Osteoblast (primary cell): ENCODE results near the gene STAT5B. TPM values are rescaled to one million over a fixed set of nuclear protein-coding genes. Genes with fewer than 3 reads are reported as not detected.

Experiments
- DNase-seq: peaks from one replicate; pipeline ENCODE4 v3.0.0; 2011; ENCODE audit warnings: low spot score, mixed read lengths; ENCODE audit not compliant: insufficient read length; ENCODE audit errors: missing footprints
- H2AFZ ChIP-seq: 2 replicates; pipeline ENCODE4 v1.6.0; 2011; ENCODE audit warnings: mild to moderate bottlenecking, low read length
- H3K27ac ChIP-seq: 2 replicates; pipeline ENCODE4 v1.5.1; 2011; ENCODE audit warnings: mild to moderate bottlenecking, low read depth, low read length, moderate library complexity
- H3K27me3 ChIP-seq: 2 replicates; pipeline ENCODE4 v1.6.0; 2012; ENCODE audit warnings: mild to moderate bottlenecking, control low read depth, inconsistent platforms, low read length, moderate library complexity; ENCODE audit not compliant: insufficient read depth
- H3K36me3 ChIP-seq: 2 replicates; pipeline ENCODE4 v1.5.1; 2011; ENCODE audit warnings: mild to moderate bottlenecking, low read length, control low read depth, moderate library complexity; ENCODE audit not compliant: insufficient read depth
- H3K4me1 ChIP-seq: 2 replicates; pipeline ENCODE4 v1.5.1; 2011; ENCODE audit warnings: mild to moderate bottlenecking, low read length, control low read depth, moderate library complexity; ENCODE audit not compliant: insufficient read depth
- H3K4me2 ChIP-seq: 2 replicates; pipeline ENCODE4 v1.6.0; 2011; ENCODE audit warnings: mild to moderate bottlenecking, low read length; ENCODE audit not compliant: insufficient read depth
- H3K4me3 ChIP-seq: fragments of 200-600 bp; sonication (generic); 3 replicates; pipeline ENCODE4 v1.5.1; 2012; ENCODE audit warnings: mild to moderate bottlenecking, low read length, inconsistent platforms; ENCODE audit not compliant: insufficient read depth
- H3K79me2 ChIP-seq: 2 replicates; pipeline ENCODE4 v1.6.0; 2012; ENCODE audit warnings: mild to moderate bottlenecking, low read length, control low read depth, inconsistent platforms; ENCODE audit not compliant: insufficient read depth
- H3K9me3 ChIP-seq: 2 replicates; pipeline ENCODE4 v1.5.1; 2011; ENCODE audit warnings: low read depth, low read length, control low read depth
- H4K20me1 ChIP-seq: 2 replicates; pipeline ENCODE4 v1.6.0; 2012; ENCODE audit warnings: mild to moderate bottlenecking, low read length, control low read depth; ENCODE audit not compliant: insufficient read depth
- total RNA-seq: library from RNA; depleted of rRNA; stranded (reverse); fragments of >200 nt; gene quantifications from 2 replicates; pipeline ENCODE4 v1.2.3, GENCODE V29; 2012
- TF ChIP-seq, protein P1 (sequence below): IDR thresholded peaks from 2 replicates; pipeline ENCODE4 v1.5.1; 2011; ENCODE audit warnings: mild to moderate bottlenecking, low read depth, low read length, moderate library complexity; ENCODE audit errors: extremely low read depth

STAT5B gene
- total RNA-seq, 1 donor = 22.8 TPM

DNA sequence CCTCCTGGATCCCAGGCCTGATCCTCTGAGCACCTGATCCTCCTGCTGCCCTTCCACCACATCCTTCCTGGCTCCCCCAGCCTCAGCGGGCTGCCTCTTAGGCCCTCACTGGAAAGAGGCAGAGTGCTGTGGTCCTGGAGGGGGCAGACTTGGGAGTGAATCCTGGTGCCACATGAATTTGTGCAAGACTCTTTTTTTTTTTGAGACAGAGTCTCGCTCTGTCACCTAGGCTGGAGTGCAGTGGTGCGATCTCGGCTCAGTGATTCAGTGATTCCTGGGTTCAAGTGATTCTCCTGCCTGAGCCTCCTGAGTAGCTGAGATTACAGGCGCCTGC is 84.9 kb downstream of the STAT5B start:
- Histone ChIP-seq H3K4me1 (peaks cover 6% of the 10 kb centered on the region), H3K79me2 (no peaks in the 10 kb centered on the region), H3K4me2 (no peak overlapping the region), H3K9me3 (no peaks in the 10 kb centered on the region), H3K27ac (no peak overlapping the region), H3K4me3 (no peak overlapping the region), H3K27me3 (no peaks in the 10 kb centered on the region), H2AFZ (no peak overlapping the region), H4K20me1 (no peaks in the 10 kb centered on the region), H3K36me3 (no peaks in the 10 kb centered on the region)
- no peak for DNase-seq
- TF ChIP-seq, protein P1, sequence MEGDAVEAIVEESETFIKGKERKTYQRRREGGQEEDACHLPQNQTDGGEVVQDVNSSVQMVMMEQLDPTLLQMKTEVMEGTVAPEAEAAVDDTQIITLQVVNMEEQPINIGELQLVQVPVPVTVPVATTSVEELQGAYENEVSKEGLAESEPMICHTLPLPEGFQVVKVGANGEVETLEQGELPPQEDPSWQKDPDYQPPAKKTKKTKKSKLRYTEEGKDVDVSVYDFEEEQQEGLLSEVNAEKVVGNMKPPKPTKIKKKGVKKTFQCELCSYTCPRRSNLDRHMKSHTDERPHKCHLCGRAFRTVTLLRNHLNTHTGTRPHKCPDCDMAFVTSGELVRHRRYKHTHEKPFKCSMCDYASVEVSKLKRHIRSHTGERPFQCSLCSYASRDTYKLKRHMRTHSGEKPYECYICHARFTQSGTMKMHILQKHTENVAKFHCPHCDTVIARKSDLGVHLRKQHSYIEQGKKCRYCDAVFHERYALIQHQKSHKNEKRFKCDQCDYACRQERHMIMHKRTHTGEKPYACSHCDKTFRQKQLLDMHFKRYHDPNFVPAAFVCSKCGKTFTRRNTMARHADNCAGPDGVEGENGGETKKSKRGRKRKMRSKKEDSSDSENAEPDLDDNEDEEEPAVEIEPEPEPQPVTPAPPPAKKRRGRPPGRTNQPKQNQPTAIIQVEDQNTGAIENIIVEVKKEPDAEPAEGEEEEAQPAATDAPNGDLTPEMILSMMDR = no peak

DNA sequence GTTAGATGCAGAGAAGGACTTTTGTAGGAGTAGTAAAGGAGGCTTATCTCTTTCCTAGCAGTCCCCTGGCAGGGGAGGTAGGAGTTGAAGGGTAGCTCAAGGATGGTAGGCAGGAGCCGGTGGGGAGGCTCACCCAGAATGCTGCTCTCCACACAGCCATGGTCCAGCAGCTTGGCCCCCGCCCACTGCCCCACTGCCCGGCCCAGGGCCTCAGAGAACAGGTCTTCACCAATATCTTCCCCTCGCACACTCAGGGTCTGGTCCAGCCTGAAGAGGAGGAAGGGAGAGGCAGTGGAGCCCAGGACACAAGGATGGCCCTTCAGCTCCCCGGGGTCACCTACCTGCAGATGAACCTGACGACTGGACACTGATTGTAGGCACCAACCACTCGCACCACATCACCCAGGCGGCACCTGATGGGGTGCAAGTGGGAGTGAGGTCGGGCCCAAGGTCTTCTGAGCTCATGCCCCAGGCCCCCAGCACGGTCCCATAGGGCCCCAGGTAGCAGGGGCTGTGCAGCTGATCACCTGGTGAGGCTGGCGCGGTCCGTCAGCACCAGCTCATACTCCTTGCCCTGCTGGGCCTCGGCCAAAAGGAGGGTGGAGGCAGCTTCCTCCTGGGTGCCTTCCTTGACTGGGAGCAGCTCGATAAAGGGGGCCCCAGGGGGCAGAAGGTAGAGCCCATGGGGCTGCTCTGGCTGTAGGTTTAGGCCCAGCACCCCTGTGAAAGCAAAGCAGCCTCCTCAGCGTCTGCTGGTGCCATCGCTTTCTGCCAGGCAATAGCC is 85.5 kb downstream of the STAT5B start:
- H3K9me3 ChIP-seq = no peaks in the 10 kb centered on the region
- H3K4me1 ChIP-seq = peaks cover 6% of the 10 kb centered on the region
- DNase-seq = no peak
- no peak overlapping the region for H3K4me2 ChIP-seq
- TF ChIP-seq, protein P1 = no peak
- no peak overlapping the region for H3K27ac ChIP-seq
- H3K79me2 ChIP-seq = no peaks in the 10 kb centered on the region
- no peaks in the 10 kb centered on the region for H4K20me1 ChIP-seq
- H3K36me3 ChIP-seq = no peaks in the 10 kb centered on the region
- H3K27me3 ChIP-seq = no peaks in the 10 kb centered on the region
- H3K4me3 ChIP-seq = no peak overlapping the region
- H2AFZ ChIP-seq = no peak overlapping the region

GRCh38 chr17:42189651-42189965 is 86.6 kb downstream of the STAT5B start:
- Histone ChIP-seq H3K79me2 (no peaks in the 10 kb centered on the region), H3K27ac (no peak overlapping the region), H3K9me3 (no peaks in the 10 kb centered on the region), H2AFZ (no peak overlapping the region), H4K20me1 (no peaks in the 10 kb centered on the region), H3K36me3 (no peaks in the 10 kb centered on the region), H3K4me1 (peaks cover 7% of the 10 kb centered on the region), H3K4me3 (no peak overlapping the region), H3K27me3 (no peaks in the 10 kb centered on the region), H3K4me2 (no peak overlapping the region)
- no peak for DNase-seq
- TF ChIP-seq, protein P1 = no peak

GRCh38 chr17:42188749-42189650 is 87.2 kb downstream of the STAT5B start:
- peak; percentile 69 for DNase-seq
- H3K79me2 ChIP-seq = no peaks in the 10 kb centered on the region
- H2AFZ ChIP-seq = no peak overlapping the region
- no peaks in the 10 kb centered on the region for H4K20me1 ChIP-seq
- no peak overlapping the region for H3K4me3 ChIP-seq
- H3K36me3 ChIP-seq = no peaks in the 10 kb centered on the region
- peaks cover 11% of the 10 kb centered on the region for H3K4me1 ChIP-seq
- H3K27ac ChIP-seq = no peak overlapping the region
- no peaks in the 10 kb centered on the region for H3K27me3 ChIP-seq
- TF ChIP-seq, protein P1 = no peak
- no peaks in the 10 kb centered on the region for H3K9me3 ChIP-seq
- H3K4me2 ChIP-seq = no peak overlapping the region
